Right renal pelvis (tissue), 4 donors: ENCODE results near the gene DCLK3. TPM values are rescaled to one million over a fixed set of nuclear protein-coding genes. Genes with fewer than 3 reads are reported as not detected.

Source experiments
- DNase-seq, 4 donors: peaks; one replicate each; pipeline ENCODE4 v3.0.0-alpha.2; 2013; ENCODE audit warnings: low read depth in 4 of 4, low spot score in 3 of 4, missing footprints in 1 of 4
- polyA plus RNA-seq, 4 donors: library from polyadenylated mRNA; unstranded; fragments of 120-200 nt; gene quantifications; one replicate each; pipeline ENCODE4 v1.2.1, GENCODE V29; 2013; ENCODE audit not compliant: insufficient read length in 4 of 4

DCLK3 gene
- polyA plus RNA-seq, 4 donors: 0.79 to 2.1 (median 1.1) TPM

DNA sequence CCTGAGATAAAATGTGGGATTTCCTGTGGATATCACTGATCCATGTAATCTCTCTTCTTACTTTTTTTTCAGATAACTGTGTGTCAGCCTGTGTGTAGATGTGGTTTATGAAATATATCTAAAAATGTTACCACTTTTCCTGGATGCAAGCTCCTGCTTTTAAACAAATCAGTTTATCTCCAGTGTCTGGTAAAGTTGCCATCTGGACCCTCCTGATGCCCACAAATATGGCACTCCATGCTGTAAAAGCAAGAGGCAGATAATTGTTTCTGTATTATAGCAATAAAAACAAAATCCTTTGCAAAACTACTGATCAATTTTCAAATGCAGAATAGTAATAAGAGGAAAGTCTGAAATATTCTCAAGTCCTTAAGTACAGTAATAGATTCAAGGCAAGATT lies 7.6 kb upstream of the DCLK3 start:
- no peak for DNase-seq

DNA sequence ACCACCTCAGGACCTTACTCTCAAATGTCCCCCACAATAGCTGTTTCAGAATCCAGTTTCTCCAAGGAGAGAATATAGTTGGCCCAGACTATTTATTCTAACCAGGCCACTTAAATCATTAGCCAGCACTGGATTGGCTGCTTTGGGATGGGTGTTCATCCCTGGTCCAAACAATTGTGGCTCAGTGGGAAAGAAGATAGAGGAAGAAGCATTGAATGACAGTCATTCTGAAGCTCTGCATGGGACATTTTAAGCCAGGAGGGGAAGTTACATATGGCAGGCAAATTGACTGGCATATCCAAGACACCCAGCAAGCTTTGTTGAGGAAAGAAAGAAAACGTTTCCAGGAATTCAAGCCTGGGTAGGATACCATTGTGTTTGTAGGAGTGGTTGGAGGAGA lies 5.6 kb upstream of the DCLK3 start:
- DNase-seq: no peak

DNA sequence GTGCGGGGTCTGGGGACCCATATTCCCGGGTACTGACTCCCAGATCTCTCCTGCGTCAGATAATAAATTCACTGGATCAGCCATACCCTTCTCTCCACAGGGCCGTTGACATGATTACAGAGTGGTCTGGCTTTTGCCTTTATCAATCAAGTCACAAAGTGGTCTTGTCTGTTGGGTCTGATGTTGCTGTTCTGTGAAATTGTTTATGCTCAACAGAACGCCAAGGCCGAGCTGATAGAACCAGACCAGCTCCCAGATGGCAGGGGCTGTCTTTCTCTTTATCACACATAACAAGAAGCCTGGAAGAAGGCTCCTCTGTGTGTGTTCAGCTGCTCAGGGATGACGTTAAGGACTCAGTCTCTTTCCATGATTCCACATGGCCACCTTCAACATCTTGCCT lies 751 bp upstream of the DCLK3 start:
- no peak for DNase-seq

DNA sequence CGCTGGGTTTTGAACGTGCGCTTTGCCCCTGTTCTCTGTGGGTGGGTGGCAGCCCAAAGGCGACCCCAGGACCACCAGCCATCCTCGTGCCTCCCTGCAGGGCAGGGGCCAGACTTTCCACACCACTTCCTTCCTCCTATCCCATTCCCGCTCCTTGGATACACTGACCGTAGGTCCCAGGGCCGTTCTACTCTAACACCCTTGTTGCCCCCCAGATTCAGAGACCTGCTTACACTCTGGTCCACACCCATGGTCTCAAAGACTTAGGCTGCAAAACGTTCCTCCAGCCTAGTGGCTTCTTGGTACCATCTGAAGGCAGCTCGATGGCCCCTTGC lies 318 bp upstream of the DCLK3 start:
- DNase-seq: no peak

DNA sequence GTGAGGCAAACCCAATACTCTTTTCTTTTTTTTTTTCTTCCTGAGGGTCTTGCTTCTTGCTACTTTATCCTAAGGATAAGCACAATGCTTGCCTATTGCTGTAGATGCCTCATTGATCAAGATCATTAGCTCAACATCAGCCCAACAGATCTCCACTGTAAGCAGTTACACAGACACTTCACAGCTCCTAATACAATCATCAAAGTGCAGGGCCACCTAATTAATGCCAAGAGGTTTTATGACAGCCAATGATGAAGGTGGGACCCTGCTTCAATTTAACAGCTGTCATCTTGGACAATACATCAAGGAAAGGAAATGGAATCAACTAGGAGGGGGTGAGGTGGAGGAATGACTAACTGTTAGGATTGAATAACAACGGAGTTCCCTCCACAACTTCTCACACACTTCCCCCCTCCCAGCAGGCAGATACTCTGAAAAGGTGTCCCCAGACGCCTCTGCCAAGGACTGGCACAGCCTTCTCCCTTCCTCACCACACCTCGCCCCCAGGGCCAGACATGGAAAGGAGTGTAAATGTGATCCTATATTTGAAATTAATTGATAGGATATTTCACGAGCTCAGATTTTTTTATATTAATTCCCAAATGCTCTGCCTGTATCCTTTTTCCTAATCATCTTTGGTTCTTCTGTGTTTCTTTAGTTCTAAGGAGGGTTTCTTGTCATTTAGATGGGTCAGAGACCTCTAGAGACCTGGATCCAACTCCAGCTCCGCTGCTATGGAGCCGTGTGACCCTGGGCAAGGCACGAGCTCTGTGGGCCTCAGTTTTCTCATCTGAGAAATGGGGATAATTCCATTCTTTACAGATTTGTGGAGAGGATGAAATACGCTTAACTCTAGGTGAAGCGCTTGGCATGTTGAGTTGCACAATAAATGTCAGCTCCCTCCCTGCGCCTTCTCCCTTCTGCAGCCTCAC lies 1.2 kb downstream of the DCLK3 start:
- no peak for DNase-seq

DNA sequence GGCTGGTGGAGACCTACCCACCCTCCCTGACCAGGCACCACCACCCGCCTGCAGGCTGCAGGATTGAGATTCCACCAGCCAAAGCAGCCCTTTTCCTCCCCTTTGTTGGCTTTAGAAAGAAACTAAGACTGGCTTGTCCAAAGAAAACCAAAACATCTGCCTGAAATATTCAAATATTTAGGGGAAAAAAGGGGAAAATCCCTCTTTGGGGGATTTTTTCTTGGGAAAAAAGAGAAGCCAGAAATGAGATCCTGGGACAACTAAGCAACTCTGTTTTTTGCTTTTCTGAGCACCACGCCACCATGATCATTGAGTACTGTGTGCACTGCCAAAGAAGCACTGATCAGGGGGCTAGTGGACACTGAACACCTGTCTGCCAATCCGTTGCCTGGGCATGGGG lies 2.6 kb downstream of the DCLK3 start:
- DNase-seq: no peak

DNA sequence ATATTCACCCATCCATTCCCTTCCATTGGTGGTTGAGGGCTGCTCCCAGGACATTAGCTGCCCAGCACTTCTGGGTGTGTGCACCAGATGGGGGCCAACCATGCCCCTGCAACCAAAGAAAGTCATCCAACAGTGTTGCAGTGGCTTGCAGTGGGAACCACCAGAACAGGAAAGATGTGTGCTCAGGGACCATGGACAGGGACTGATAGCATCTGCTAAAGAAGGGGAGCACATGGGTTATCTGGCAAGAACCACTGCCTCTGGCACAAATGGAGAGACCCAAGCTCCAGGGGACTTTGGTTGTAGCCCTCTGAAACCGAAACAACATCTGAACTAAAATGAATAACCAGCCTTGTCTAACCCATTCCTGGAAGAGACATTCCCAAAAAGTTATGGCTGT lies 8.1 kb downstream of the DCLK3 start:
- no peak for DNase-seq

DNA sequence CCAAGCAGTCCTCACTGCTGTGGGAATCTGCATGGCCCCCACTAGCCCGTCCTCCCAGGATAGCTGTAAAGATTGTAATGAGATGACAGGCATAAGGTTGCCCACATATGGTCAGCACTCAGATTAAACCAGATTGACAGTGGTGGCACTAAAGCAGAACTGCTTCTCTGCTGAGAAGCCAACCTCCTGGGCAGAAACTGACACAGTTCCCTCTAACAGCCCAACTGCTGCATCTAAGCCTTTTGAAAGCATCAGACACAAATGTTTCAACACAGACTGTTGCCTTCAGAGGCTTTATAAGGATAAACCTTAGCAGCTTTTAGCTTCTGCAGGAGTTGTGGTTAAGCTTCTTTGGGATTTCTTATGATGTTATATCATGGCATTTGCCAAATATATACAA lies 13.0 kb downstream of the DCLK3 start:
- no peak for DNase-seq

DNA sequence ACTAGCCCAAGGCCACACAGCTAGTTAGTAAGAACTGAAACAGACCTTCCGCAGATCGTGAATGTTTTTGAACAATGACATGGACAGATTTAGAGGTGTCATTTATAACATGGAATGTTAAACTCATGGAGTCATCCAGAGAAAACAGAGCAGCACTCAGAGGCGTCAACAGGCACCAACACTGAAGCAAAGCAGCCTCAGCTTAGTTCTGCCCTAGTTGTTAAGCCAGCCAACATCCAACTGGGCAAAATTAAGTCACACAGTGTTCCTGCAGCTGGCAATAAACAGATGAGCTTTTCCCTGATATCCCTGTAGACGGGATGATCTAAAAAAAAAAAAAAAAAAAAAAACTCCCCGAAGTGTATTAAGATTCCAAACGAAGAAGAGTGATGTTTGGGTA lies 13.6 kb downstream of the DCLK3 start:
- DNase-seq: no peak

DNA sequence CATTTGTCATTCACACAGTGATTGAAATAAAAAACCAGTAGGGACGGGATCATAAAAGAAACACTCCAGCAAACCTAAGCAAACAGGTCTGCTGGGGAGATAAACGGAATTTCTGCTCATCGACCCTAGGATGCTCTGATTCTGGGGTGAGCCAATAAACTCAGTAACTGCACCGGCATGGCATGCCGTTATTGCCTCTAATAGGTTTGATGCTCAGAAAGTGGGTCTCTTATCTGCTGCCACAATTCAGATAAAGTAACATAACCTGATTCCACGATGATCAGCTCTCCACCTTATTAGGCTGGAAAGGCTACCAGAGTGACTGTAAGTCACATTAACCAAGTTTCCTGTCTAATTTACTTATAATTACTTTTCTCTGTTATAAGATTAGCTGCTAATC lies 19.6 kb downstream of the DCLK3 start:
- DNase-seq: no peak

DNA sequence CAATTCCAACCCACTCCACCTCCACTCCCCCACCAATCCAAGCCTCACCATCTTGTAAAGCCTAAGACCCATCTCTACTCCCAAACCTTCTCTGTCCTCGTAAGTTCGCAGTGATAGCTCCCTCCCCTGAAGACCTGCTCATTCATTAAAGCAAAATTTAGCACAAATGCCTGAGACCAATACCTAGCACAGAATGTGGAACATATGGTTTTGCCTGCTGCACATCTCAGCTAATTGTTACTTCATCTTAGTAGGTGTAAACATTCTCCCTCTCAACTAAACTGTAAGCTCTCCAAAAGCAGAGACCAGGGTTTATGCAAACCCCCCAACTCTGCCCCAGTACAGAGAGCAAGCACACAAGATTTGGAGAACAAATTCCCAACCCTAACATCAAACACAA lies 20.5 kb downstream of the DCLK3 start:
- no peak for DNase-seq

DNA sequence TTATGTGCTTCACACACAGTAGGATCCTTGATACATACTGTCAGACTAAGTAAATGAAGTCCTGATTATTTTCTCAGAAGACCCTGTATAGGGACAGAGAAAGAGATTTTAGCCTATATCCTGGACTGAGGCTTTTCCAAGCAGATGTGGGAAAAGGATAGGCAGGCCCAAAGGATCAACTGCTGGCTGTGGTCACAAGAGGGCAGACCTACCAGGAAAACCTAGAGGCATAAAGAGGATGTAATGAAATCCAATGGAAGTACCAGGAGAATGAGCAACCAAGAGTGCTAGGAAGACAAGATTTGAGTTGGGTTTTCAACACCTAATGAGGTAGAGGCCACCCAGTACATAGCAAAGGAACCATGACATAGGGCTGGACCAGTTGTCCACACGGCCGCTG lies 23.1 kb downstream of the DCLK3 start:
- no peak for DNase-seq

DNA sequence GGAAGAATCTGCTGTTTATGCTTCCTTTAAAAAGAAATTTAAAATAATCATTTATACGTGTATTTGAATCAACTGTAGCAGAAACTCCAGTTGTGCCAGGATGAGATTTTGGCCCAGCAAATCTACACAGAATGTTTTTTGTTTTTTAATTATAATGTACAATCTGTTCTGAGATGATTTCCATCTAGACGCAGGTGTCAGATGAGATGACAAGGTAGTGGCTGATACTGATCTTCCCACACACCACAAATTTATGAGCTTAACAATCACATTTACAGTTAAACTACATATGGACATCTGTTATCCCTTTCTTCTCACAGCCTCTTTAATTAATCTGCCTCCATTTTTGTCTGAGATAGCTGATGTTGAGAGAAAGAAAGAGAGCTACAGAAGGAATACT lies 23.6 kb downstream of the DCLK3 start:
- no peak for DNase-seq

DNA sequence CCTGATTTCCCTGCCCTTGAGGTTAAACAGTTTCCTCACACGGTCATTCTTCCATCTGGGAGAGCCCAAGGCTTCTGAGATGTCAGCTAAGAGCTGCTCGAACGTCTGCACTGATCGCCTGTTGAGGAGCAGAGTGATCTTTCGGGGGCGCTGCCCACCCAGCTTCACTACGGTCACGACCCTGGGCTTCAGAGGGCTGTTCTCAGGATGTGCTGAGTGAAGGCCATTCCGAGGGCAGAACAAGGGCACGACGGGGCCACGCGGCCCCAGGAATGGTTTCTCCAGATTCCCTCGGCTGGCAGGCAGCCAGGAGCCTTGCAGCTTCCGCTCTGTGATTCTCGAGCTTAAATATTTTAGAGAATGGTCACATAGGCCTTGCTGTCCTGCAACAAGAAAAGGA lies 25.7 kb downstream of the DCLK3 start:
- DNase-seq: no peak

DNA sequence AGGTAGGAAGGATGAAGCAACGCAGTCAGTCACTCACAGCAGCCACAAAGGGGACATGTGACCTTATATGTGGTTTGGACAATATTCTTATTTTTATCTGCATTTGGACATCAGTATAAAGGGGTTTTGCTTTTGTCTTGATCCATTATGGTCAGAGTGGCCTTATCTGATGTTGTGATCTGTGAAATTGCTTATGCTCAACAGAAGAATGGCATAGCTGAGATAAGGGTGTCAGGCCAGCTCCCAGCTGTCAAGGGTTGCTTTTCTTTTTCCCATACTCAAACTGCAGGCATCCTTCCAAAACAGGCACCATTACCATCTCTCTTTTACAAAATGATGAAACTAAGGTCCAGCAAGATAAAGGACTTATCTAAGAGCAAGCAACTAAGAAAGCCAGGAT lies 28.1 kb downstream of the DCLK3 start:
- DNase-seq: no peak

DNA sequence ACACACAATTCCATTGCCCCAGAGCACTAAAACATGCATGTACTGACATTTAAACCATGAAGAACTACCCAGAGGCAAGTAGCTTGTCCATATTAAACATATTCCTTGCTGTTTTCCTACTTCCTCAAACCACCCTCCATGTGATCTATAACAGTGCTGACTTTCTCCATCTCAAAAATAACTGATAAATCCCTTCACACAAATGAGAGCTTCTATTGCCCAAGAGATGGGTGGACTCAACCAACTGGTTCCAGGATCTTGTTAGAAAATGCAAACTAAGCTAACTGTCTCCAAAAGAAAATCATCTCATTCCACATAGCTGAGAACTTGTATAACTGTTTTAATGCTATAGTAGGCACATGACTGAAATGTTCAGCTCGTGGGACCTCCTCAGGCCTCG lies 29.6 kb downstream of the DCLK3 start:
- no peak for DNase-seq

DNA sequence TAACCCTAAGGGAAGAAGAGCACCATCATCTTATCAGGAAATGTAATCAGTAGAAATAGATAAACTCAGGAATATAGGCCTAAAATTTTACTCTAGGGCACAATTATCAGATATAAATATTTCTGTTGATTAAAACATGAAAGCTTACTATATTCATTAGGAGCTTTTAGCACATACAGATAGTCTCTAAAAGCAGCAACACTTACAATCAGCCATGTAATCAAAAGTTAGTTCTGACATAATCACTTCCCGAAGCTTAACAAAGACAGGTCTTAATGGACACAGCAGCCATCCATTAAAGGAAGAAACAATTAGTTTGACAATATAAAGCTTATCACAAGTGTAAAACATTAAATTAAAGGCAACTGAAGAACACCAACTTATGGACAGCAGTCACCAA lies 30.6 kb downstream of the DCLK3 start:
- no peak for DNase-seq

DNA sequence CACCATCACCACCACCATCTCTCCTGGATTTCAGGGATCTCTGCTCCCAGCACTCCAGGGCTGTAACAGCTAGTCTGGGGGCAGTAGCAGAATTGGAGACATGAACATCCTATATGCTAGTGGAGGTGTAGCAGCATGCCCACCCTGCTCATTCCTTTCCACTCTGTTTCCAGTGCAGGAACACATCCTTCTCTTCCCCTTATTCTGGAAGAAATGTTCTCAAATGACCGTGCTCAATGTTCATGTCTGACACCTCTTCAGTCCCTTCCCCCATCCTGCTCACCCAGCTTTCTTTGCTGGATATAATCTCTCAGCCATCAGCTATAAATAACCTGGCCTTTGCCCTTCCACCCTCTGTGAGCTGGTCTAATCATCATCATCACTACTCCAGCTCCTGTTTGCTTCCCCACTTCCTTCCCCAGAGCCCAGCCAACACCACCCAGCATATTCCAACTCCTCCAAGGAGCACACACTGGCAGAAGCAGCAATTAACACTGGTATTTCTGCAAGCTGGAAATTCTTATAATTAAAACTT lies 31.1 kb downstream of the DCLK3 start:
- DNase-seq: no peak

DNA sequence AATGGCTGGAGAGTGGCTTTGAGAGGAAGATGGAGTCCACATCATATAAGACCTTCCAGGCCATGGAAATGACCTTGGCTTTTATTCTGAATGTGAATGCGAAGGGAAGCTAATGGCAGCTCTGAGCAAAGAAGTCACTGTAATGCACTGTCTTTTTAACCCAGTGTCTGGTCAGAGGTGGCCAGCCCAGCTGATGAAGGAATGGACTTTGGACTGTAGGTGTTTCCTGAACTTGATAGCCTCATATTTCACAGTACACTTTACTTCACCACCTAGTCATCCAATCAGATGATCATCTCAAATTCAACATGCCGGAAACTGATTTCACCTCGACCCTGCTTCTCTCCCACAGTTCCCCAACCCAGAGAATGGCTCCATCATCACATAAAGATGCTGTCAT lies 33.4 kb downstream of the DCLK3 start:
- no peak for DNase-seq

DNA sequence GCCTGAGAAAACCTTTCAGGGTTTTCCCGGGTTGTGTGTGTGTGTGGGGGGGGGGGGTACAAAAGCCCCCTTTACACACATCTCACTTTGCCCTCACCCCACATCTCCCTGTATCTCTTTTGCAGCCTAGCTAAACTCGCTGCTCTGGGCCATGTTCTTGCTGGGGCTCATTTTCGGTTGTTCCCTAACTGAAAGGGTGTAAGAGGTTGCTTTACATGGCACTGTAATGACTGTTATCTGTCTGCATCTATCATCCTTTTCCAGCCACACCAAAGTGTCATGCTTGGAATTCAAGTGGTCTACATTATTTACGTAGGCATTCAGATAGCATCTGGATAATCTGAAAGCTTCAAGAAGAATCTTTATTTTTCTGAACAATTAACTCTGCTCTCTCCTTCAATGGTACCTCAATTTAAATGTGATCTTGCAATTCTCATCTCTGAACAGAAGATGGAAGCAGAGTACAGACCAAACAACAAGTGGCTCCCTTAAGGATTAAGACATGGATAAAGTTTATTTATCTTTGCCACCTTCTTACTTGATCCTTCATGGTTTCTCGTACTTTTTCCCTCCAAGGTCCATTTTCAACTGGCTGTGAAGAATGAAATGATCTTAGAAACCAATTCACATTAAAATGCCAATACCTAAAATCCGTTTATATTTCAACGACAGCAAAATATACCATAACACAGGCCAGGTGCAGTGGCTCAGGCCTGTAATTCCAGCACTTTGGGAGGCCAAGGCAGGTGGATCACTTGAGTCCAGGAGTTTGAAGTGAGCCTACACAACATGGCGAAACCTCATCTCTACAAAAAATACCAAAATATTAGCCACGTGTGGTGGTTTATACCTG lies 34.9 kb downstream of the DCLK3 start:
- DNase-seq: peak; percentile 20 to 39 (median 30)

DNA sequence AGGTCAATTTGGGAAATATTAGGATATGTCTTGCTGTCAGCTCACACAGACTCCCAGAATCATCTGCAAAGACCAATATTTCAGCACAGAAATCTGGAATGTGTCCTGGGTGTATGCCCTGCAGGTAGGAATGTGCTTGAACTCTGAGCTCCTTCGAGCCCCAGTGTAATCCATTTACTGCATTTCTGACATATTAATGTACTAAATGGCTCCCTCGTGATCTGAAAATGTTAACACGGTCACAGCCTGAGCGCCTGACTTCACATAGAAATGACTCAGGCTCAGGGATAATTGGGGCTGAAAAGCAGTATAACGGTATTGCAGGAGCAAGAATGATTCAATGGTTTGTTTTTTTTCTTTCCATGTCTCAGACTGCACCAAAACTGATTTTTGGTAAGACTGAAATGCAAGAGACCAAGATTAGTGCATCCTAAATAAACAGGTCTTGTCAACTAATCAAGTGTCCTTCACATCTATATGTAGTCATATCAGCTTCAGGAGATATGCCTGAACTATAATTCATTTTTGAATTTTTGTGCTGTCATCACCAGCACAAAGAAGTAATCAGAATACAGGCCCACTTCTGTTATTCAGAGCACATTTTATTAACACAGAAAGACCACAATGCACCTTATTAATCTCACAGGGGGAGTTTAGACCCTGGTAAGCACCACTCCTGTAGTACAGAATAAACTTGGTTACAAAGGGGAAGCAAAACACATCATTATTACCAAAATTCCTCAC lies 49.8 kb downstream of the DCLK3 start:
- DNase-seq: no peak
